Measurements from ENCODE around the gene NHERF2.
"Not testable (repeated sequence)": the region's sequence is repeated elsewhere in the genome, so short reads cannot be mapped to it uniquely, and the experiment has no call there.

NHERF2 gene

GRCh38 chr16:2029350-2029749 lies 2.6 kb downstream of the NHERF2 start:
- DNase-seq: no peak

DNA sequence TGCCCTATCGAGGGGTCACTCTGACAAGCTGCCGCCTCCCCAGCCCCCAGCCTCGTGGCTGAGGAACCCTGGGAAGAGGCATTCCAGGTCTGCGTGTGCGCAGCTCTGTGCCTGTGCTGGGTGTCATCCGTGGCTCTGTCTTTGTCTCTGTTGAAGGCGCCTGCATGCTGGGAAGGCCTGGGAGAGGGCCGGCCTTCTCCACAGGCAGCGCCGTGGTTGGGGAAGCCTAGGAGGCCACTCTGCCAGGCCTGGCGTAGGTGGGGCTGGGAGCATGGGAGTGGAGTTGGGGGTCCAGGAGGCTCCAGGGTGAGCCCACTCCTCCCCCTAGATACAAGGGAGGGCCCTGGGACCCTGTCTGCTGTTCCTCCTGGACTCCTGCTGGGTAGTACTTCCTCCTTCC lies 3.3 kb downstream of the NHERF2 start:
- DNase-seq: no peak

DNA sequence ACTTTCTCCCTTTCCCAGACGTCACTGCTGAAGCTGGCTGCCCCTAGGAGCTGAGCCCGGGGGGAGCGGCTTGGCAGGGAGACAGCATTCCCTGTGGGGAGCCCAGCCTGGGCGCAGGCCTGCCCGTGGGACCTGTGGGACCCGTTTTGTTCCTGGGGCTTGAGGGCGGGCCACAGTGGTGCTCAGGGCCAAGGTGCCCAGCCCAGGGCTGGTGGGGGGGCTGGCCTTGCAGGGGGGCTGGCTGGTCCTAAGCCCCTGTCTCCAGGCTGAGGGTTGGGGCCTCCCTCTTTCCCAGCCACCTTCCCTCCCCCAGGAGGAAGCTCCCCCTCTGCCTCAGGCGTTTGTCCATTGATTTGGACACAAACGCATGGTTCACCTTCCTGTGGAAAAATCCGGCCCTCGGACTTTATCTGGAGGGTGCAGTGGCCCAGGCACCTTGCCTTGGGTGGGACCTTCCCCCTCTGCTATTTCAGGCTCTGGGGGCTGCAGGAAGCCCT lies 4.4 kb downstream of the NHERF2 start:
- DNase-seq: no peak

DNA sequence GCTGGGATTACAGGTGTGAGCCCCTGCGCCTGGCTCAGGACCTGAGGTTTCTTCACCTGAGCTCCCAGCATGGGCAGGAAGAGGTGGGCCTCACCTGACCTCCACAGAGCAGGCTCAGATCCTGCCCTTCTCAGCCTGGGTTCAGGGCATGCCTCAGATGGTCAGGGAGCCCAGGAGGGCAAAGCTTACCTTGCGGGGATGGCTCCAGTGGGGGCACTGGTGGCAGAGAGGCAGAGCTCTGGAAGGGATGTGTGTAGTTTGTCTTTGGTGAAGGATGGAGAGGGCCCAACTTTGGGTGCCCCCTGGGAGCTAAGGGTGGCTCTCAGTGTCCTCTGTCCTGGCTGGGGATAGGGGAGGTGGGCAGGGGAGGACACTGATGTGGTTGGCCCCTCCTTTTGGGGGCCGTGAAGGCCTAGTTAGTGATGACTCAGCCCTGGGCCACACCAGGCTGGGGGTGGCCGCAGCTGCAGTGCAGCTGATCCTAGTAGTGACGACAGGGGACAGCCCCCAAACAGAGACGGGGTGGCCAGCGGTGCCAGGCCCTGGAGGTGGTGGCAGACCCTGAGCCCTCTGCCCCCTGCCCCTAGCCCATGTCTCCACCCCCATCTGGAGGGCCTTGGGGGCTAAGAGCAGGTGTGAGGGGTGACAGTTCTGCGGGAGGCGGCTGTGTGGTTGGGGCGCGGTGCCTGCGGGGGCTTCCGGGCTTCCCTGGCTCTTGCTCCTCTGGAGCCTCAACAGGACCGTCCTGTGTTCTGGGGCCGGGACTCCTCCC lies 5.8 kb downstream of the NHERF2 start:
- no peak for DNase-seq

DNA sequence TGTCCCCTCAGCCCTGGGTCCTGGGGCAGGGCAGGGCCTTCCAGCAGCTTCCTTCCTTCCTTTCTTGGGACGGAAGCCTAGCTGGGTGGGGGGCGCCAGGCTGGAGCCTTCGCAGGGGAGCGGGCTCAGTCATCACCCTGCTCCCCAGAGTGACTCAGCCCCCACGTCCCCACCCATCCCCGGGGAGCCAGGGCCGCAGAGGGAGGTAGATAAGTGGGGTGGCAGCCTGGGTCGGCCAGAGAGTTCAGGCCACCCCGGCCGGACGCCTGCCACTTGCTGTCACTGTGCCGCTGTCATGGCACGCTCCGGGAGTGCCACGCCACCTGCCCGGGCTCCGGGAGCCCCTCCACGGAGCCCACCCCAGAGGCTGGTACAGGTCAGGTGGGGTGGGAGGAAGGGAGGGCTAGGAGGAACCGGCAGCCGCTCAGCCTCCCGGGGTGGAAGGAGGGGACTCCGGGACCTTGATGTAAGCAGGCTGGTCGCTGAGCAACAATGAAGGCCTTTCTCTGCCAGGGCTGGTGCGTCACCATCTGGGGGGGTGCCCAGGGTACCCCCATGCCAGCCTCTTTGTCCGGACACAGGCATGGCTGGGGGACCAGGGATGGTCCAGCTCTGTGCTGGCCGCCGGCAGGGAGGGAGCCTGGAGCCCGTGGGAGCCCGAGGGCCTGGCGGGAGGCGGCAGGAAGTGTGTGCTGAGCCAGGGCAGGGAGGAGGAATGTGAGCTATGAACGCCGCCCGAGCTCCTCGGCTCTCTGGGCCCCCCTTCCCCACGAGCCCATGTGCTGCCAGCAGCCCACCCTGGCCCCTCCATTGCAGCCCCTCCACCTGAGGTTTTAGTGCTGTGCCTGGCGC lies 6.6 kb downstream of the NHERF2 start:
- DNase-seq: no peak

DNA sequence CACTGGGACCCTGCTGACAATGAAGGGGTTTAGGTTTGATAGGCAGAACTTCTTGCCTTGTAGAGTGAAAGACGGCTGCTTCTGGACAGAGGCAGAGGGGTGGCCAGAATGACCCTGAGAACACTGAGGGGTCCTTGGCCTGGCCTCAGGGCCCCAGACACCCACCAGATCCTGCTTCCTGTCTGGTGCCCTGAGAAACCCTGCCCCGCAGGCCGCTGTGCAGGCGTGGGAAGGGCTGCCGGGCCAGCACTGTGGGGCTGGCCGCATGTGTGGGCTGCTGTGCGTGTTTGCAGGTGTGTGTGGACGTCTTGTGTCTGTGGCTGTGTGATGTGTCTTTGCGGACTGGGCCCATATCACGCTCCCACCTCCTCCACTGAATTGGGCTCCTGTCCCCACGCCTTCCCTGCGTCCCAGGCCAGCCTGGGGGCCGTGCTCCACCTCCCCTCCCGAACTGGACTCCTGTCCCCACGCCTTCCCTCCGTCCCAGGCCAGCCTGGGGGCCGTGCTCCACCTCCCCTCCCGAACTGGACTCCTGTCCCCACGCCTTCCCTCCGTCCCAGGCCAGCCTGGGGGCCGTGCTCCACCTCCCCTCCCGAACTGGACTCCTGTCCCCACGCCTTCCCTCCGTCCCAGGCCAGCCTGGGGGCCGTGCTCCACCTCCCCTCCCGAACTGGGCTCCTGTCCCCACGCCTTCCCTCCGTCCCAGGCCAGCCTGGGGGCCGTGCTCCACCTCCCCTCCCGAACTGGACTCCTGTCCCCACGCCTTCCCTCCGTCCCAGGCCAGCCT lies 7.4 kb downstream of the NHERF2 start:
- not testable (repeated sequence) for DNase-seq

DNA sequence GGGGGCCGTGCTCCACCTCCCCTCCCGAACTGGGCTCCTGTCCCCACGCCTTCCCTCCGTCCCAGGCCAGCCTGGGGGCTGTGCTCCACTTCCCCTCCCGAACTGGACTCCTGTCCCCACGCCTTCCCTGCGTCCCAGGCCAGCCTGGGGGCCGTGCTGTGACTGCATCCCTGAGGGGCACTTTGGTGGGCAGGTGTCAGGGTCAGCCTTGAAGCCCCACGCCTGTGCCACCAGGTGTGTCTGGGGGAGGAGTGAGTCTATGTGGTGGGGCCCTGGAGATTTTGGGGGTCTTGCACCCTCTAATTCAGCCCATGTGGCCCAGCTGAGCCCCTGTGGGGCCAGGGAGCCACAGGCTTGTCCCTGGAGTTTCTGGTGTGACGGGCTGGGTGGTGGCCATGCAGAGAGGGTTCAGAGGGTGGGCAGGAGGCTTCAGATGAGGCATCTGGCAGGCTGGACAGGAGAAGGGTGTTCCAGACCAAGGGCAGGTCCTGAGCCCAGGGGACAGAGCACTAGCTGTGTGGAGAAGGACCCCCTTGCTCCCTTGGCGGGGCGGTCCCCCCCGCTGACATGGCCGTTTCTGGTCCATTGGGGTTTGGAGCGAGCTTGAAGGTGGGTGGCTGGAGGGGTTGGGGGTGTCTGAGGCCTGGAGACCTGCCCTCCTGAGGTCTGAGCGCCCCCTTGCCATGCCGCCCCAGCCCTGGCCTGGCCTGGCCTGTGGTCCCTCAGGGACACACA lies 8.2 kb downstream of the NHERF2 start:
- no peak for DNase-seq

DNA sequence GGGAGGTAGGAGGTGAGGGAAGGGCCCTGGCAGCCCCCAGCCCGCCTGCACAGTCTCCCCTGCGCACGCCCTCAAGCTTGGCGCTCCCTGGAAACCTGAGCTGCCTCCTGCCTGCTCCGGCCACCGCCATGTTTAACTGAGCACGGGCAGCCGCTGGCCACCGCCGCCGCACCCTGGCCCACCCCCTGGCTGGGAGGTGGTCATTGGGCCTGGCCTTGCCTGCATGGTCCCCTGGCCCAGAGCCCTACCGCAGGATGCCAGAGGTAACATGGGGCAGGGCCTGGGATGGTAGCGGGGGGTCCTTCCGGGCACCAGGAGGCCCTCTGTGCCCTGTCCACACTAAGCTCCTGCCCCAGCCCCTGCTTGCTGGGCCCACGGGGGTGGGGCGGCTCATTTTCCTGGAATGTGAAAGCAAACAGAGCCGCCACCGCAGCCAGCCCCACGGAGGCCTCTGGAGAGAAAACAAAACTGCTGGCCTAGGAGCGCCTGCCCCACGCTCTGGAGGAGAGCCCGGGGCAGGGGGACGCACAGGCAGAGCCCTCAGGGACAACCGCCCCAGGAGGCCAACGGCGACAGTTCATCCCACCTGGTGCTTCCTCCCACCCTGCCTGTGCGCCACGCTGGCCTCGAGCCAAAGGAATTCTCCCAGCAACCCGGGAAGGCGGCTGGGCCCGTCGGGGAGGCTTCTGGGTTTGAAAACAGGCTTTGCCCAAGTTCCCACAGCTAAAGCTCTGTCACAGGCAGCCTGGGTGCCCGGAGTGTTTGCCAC lies 8.9 kb downstream of the NHERF2 start:
- DNase-seq: peak; percentile 52

GRCh38 chr16:2036200-2036966 lies 9.7 kb downstream of the NHERF2 start:
- no peak for DNase-seq

GRCh38 chr16:2037115-2037514 lies 10.4 kb downstream of the NHERF2 start:
- DNase-seq: no peak

DNA sequence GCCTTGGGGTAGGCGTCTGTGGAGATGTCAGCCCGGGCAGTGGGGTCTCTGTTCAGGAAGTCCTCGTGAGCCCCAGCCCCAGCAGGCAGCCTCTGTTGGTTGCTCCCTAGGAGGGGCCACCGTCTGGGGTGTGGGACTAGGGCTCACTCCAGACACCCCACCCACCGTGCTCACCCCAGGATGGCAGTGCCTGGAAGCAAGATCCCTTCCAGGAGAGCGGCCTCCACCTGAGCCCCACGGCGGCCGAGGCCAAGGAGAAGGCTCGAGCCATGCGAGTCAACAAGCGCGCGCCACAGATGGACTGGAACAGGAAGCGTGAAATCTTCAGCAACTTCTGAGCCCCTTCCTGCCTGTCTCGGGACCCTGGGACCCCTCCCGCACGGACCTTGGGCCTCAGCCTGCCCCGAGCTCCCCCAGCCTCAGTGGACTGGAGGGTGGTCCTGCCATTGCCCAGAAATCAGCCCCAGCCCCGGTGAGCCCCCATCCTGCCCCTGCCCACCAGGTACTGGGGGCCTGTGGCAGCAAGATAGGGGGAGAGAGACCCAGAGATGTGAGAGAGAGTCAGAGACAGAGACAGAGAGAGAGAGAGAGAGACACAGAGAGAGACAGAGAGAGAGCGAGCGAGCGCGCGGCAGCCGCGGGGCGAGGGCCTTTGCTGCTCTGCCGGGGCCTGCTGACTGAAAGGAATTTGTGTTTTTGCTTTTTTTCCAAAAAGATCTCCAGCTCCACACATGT lies 11.1 kb downstream of the NHERF2 start:
- DNase-seq: no peak

DNA sequence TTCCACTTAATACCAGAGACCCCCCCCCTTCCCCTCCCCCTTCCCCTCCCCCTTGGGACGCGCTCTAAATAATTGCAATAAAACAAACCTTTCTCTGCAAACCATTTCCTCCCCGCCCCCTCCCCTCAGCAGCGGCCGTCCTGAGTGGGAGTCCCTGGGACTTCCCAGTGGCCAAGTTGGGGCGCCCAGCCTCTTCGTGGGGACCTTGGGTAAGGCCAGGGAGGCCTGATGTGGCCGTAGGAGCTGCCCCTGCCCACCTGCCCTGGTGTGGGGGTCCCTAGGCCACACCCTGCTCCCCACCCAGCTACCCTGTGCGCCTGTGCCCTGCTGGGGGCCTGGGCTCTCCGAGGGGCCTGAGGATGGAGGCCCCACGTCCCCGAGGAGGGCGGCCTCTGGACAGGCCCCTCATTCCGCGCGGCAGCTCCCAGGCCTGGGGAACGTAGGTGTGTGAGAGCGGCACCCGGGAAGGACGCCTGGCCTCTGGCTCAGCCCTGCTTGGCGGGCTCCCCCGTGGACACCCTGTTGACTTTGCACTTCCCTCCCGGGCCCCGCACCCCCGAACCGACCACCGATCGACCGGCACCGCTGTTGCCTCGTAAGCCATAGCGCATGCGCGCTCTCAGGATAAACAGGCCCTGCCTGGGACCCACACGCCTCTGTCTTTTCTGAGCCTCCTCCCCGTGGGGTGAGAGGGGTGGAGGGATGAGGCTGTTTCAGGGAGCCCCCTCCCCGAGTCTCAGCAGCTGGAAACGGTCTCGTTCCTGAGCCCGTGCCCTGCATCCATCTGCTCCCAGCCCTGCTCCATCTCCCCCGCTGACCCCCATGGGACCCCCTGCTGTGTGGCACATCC lies 11.9 kb downstream of the NHERF2 start:
- DNase-seq: no peak

GRCh38 chr16:2039274-2040031 lies 12.8 kb downstream of the NHERF2 start:
- peak; percentile 24 for DNase-seq

DNA sequence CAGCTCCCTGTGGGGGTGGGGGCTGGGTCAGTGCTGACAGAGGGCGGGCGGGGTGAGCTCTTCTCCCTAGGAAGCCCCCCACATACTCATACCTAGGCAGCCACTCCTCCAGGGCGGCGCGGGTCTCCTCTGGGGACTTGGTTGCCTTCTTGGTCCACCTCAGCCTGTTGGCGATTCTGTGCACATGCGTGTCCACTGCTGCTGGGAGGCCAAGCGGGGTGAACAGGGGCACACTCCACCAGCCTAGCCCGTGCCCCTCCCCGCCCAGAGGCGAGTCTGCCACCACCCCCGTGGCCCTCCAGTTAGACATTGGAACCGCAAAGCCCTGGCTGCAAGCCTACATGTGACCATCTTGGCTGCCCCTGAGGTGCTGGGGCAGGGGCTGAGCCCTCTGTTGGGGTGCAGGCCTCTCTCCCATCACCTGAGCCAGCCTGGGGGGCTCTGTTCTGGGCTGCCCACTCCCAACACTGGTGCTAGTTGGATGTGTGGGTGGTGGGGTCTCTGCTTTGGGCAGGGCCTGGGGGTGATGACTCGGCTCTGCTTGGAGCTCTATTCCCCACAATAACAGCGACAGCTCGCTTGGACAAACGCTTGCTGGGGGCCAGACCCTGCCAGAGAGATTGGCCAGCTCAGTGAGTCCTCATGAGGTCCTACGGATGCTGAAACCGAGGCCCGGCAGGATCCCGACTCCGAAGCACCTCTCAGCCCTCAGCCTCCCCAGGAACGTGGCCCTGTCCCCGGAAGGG lies 13.5 kb downstream of the NHERF2 start:
- no peak for DNase-seq

GRCh38 chr16:2040787-2041522 lies 14.3 kb downstream of the NHERF2 start:
- peak; percentile 44 for DNase-seq

- peak; percentile 90 for DNase-seq
Observed at GRCh38 chr16:2042171-2042985, 15.7 kb downstream of the NHERF2 start.
